Measurements from ENCODE around the gene ARFGEF2. TPM values are rescaled to one million over a fixed set of nuclear protein-coding genes. Genes with fewer than 3 reads are reported as not detected.

ARFGEF2 gene
- polyA plus RNA-seq, 1 donor (not counting 4 experiments of a cell fraction or from before 2014, with no cell fraction given), result 19.2 TPM

- Histone ChIP-seq H3K4me3 (ENCODE audit: control insufficient read depth in 2 of 3, extremely low read depth in 1 of 3, insufficient read depth in 2 of 3, low read depth in 1 of 3, low read length in 3 of 3) (no peak overlapping the region), H3K27me3 (ENCODE audit: control insufficient read depth, extremely low read depth, insufficient read depth, low read length) (peaks cover 7% of the 10 kb centered on the region), H3K27ac (ENCODE audit: control insufficient read depth, insufficient read depth, low read length) (no peak overlapping the region), H3K9me1 (ENCODE audit: control insufficient read depth, extremely low read depth, insufficient read depth, low read length) (no peaks in the 10 kb centered on the region), H3K9me3 (ENCODE audit: control insufficient read depth, low read depth, low read length) (peaks cover 3% of the 10 kb centered on the region), H3K79me2 (ENCODE audit: control insufficient read depth, insufficient read depth, low read length) (no peaks in the 10 kb centered on the region), H3K4me2 (ENCODE audit: control insufficient read depth, extremely low read depth, insufficient read depth, low read depth, low read length) (no peak overlapping the region), H4K20me1 (ENCODE audit: control insufficient read depth, extremely low read depth, insufficient read depth, low read length) (no peaks in the 10 kb centered on the region), H3K4me1 (ENCODE audit: control insufficient read depth, extremely low read depth, insufficient read depth, low read length) (no peaks in the 10 kb centered on the region), H2AFZ (ENCODE audit: control insufficient read depth, low read length) (no peak overlapping the region), H3K36me3 (ENCODE audit: control insufficient read depth in 2 of 2, extremely low read depth in 1 of 2, insufficient read depth in 2 of 2, low read length in 2 of 2) (no peaks in the 10 kb centered on the region), H3K9ac (ENCODE audit: control insufficient read depth, extremely low read depth, insufficient read depth, low read length) (no peak overlapping the region)
- TF ChIP-seq EZH2 (IDR thresholded peaks at IDR 0.05; ENCODE audit: low read length), result no peak
- no peak for TF ChIP-seq CTCF (optimal IDR thresholded peaks at IDR 0.05 in 1 of 3, IDR thresholded peaks at IDR 0.05 in 1 of 3, conservative IDR thresholded peaks at IDR 0.05 in 1 of 3; ENCODE audit: extremely low read depth in 1 of 3, insufficient read depth in 2 of 3, low read length in 3 of 3)
- no peak for FAIRE-seq
- no peak for DNase-seq (ENCODE audit: low read depth, low spot score)
- dilution Hi-C loops (cut with MboI; ENCODE audit: extremely low pct_ligation_motif_present, low sequenced_read_pairs), result no loop called here
These were observed 30.1 kb upstream of the ARFGEF2 start for GRCh38 chr20:48891235-48892048.

- FAIRE-seq (no peak), DNase-seq (ENCODE audit: low read depth, low spot score) (no peak)
- H4K20me1 ChIP-seq (ENCODE audit: control insufficient read depth, extremely low read depth, insufficient read depth, low read length), result no peaks in the 10 kb centered on the region
- no peaks in the 10 kb centered on the region for H3K4me1 ChIP-seq (ENCODE audit: control insufficient read depth, extremely low read depth, insufficient read depth, low read length)
- peaks cover 7% of the 10 kb centered on the region for H3K27me3 ChIP-seq (ENCODE audit: control insufficient read depth, extremely low read depth, insufficient read depth, low read length)
- no peak overlapping the region for H3K4me2 ChIP-seq (ENCODE audit: control insufficient read depth, extremely low read depth, insufficient read depth, low read depth, low read length)
- no peak overlapping the region for H3K9ac ChIP-seq (ENCODE audit: control insufficient read depth, extremely low read depth, insufficient read depth, low read length)
- H3K27ac ChIP-seq (ENCODE audit: control insufficient read depth, insufficient read depth, low read length), result no peak overlapping the region
- no peaks in the 10 kb centered on the region for H3K36me3 ChIP-seq (ENCODE audit: control insufficient read depth in 2 of 2, extremely low read depth in 1 of 2, insufficient read depth in 2 of 2, low read length in 2 of 2)
- no peaks in the 10 kb centered on the region for H3K79me2 ChIP-seq (ENCODE audit: control insufficient read depth, insufficient read depth, low read length)
- TF ChIP-seq EZH2 (IDR thresholded peaks at IDR 0.05; ENCODE audit: low read length) (no peak), CTCF (optimal IDR thresholded peaks at IDR 0.05 in 1 of 3, IDR thresholded peaks at IDR 0.05 in 1 of 3, conservative IDR thresholded peaks at IDR 0.05 in 1 of 3; ENCODE audit: extremely low read depth in 1 of 3, insufficient read depth in 2 of 3, low read length in 3 of 3) (no peak)
- no peak overlapping the region for H2AFZ ChIP-seq (ENCODE audit: control insufficient read depth, low read length)
- no peaks in the 10 kb centered on the region for H3K9me1 ChIP-seq (ENCODE audit: control insufficient read depth, extremely low read depth, insufficient read depth, low read length)
- H3K9me3 ChIP-seq (ENCODE audit: control insufficient read depth, low read depth, low read length), result peaks cover 3% of the 10 kb centered on the region
- dilution Hi-C loops (cut with MboI; ENCODE audit: extremely low pct_ligation_motif_present, low sequenced_read_pairs), result no loop called here
- H3K4me3 ChIP-seq (ENCODE audit: control insufficient read depth in 2 of 3, extremely low read depth in 1 of 3, insufficient read depth in 2 of 3, low read depth in 1 of 3, low read length in 3 of 3), result no peak overlapping the region
These were observed 29.5 kb upstream of the ARFGEF2 start for GRCh38 chr20:48892049-48892470.

All from keratinocyte (primary cell).